K562 (cell line): ENCODE data around the gene UFSP2. TPM values are rescaled to one million over a fixed set of nuclear protein-coding genes. Genes with fewer than 3 reads are reported as not detected.

Experiments
- BACH1 ChIP-seq: fragments of 200-800 bp; sonication (Bioruptor generic); IDR thresholded peaks from 2 replicates; pipeline ENCODE4 v1.6.1; 2016; ENCODE audit warnings: missing genetic modification characterization, missing compliant biosample characterization
- ETV1 ChIP-seq: fragments of 450-650 bp; conservative IDR thresholded peaks from 2 replicates; pipeline ENCODE4 v1.6.1; 2016; ENCODE audit warnings: missing genetic modification characterization, control low read depth, low read depth, missing compliant biosample characterization
- ETV6 ChIP-seq, 3 experiments: fragments of 150-350 bp in 1 of 3; sonication (generic) in 1 of 3; formaldehyde crosslinking in 1 of 3; IDR thresholded peaks; 2 replicates each; pipeline versions ENCODE4 v1.6.1 to v1.8.0; 2014 to 2022; ENCODE audit warnings: borderline replicate concordance in 2 of 3, low read depth in 2 of 3, antibody characterized with exemption in 1 of 3, low read length in 1 of 3, mild to moderate bottlenecking in 1 of 3, missing genetic modification reagents in 1 of 3
- HDGF ChIP-seq: fragments of 450-650 bp; IDR thresholded peaks from 2 replicates; pipeline ENCODE4 v1.6.1; 2016
- MAFK ChIP-seq: IDR thresholded peaks from 2 replicates; pipeline ENCODE4 v1.6.1; 2011; ENCODE audit warnings: low read length, improper control_type of control experiment
- PCBP2 ChIP-seq: fragments of 200-400 bp; formaldehyde crosslinking; IDR thresholded peaks from 2 replicates; pipeline ENCODE4 v1.6.1; 2018; ENCODE audit warnings: low read length, low read depth, mild to moderate bottlenecking, moderate library complexity; ENCODE audit not compliant: poor library complexity, severe bottlenecking
- SMARCE1 ChIP-seq: fragments of 450-650 bp; IDR thresholded peaks from 2 replicates; pipeline ENCODE4 v1.7.1; 2016; ENCODE audit warnings: mild to moderate bottlenecking
- ZC3H11A ChIP-seq: IDR thresholded peaks from 2 replicates; pipeline ENCODE4 v1.6.1; 2012; ENCODE audit warnings: low read depth, low read length, improper control_type of control experiment
- ZEB2 ChIP-seq: fragments of 450-650 bp; IDR thresholded peaks from 2 replicates; pipeline ENCODE4 v1.6.1; 2016
- ZNF140 ChIP-seq: fragments of 250-450 bp; sonication (Bioruptor Pico); IDR thresholded peaks from 2 replicates; pipeline ENCODE4 v1.8.0; 2021; ENCODE audit warnings: moderate library complexity, mild to moderate bottlenecking, inconsistent platforms
- ZNF165 ChIP-seq: fragments of 250-450 bp; sonication (Bioruptor Pico); IDR thresholded peaks from 2 replicates; pipeline ENCODE4 v1.4.0; 2020; ENCODE audit warnings: borderline replicate concordance
- ZNF316 ChIP-seq: fragments of 450-650 bp; IDR thresholded peaks from 2 replicates; pipeline ENCODE4 v1.6.1; 2016
- ZSCAN32 ChIP-seq: fragments of 450-650 bp; formaldehyde crosslinking; IDR thresholded peaks from 2 replicates; pipeline ENCODE4 v1.4.0; 2020; ENCODE audit warnings: mild to moderate bottlenecking, moderate library complexity
- polyA plus RNA-seq, 8 experiments: library from polyadenylated mRNA; depleted of rRNA in 4 of 8; stranded (reverse) in 5 of 8; unstranded in 3 of 8; fragments of >200 nt; fragmentation: Nextera tagmentation in 2 of 8; fragmentation: Illumina TruSeq in 1 of 8; extraction: Ambion mirVana in 2 of 8; extraction: Trizol in 1 of 8; gene quantifications; 2 replicates each; pipeline versions ENCODE4 v1.2.1 to v1.2.3, GENCODE V29; 2011 to 2014; ENCODE audit warnings: inconsistent platforms in 1 of 8, missing spikeins in 1 of 8
- total RNA-seq, 7 experiments: library from RNA; depleted of rRNA in 6 of 7; stranded (reverse); fragments of >200 nt in 6 of 7; fragmentation: Illumina TruSeq in 2 of 7; extraction: Trizol in 2 of 7; gene quantifications; 2 replicates each; pipeline versions ENCODE4 v1.2.1 to v1.2.3, GENCODE V29; 2011 to 2021; ENCODE audit warnings: low replicate concordance in 1 of 7
- TF ChIP-seq, protein P1 (sequence below): sonication (generic); formaldehyde crosslinking; IDR thresholded peaks from 2 replicates; pipeline ENCODE4 v1.4.0; 2020; ENCODE audit warnings: mild to moderate bottlenecking, missing genetic modification reagents
- TF ChIP-seq, protein P2 (sequence below): fragments of 250-450 bp; sonication (Bioruptor Pico); IDR thresholded peaks from 2 replicates; pipeline ENCODE4 v1.8.0; 2022; ENCODE audit warnings: moderate library complexity, mild to moderate bottlenecking, inconsistent platforms
- TF ChIP-seq, protein P3 (sequence below): fragments of 250-450 bp; sonication (Bioruptor Pico); IDR thresholded peaks from 2 replicates; pipeline ENCODE4 v1.6.1; 2021; ENCODE audit warnings: mild to moderate bottlenecking
- TF ChIP-seq, protein P4 (sequence below): fragments of 250-450 bp; sonication (Bioruptor Pico); IDR thresholded peaks from 2 replicates; pipeline ENCODE4 v1.4.0; 2020
- TF ChIP-seq, protein P5 (sequence below): IDR thresholded peaks from 2 replicates; pipeline ENCODE4 v1.6.1; 2016; ENCODE audit warnings: missing genetic modification characterization, missing compliant biosample characterization
- TF ChIP-seq, protein P6 (sequence below): sonication (generic); formaldehyde crosslinking; IDR thresholded peaks from 2 replicates; pipeline ENCODE4 v1.8.0; 2022; ENCODE audit warnings: mild to moderate bottlenecking, missing genetic modification reagents

The UFSP2 gene
- total and polyA plus RNA-seq, 9 of the 15 experiments (the other 6 are each of a cell fraction or from before 2014, with no cell fraction given): 20.1 to 55.8 (median 26.6) TPM

DNA sequence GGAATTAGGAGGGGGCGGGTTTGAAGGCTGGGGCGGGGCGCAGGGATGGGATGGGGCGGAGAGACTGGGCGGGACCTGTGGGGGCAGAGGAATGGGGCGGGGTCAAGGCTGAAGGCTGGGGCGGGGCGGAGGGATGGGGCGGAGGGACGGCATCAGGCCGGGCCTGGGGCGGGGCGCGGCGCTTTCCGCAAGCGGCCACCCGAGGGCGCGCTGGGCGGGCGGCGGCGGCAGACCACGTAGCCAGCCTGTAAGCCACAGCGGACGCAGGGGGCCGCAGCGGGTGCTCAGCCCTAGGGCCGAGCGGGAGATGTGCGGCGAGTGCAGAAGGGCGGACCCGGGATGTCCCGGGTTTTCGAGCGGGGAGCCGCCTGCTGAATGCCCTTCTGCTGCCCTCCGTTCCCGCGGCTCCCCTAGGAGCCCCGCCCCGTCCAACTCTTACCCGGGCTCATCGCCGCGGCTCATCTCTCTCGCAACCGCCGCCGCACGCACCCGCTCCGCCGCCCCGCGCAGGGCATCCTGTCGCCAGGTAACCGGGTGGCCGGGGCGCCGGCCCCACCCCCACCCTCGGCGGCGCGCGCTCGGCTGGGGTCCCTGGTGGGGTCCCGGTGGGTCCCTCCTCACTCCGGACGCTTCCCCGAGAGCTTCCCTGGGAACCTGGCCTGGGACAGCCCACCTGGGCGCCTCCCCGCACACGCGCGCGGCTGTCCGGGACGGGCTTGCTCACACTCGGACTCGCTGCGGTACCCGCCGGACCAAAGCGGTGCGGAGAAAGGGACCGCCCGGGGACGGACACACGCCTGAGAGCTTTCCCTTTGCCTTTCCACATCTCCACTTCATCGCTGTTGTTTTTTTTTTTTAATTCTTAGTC, 45.7 kb upstream of the UFSP2 start, which contains the start of gene CCDC110 (continued):
- no peak for TF ChIP-seq BACH1 (tag)
- no peak for TF ChIP-seq PCBP2
- TF ChIP-seq ZC3H11A: no peak
- TF ChIP-seq HDGF: no peak
- TF ChIP-seq, protein P1, sequence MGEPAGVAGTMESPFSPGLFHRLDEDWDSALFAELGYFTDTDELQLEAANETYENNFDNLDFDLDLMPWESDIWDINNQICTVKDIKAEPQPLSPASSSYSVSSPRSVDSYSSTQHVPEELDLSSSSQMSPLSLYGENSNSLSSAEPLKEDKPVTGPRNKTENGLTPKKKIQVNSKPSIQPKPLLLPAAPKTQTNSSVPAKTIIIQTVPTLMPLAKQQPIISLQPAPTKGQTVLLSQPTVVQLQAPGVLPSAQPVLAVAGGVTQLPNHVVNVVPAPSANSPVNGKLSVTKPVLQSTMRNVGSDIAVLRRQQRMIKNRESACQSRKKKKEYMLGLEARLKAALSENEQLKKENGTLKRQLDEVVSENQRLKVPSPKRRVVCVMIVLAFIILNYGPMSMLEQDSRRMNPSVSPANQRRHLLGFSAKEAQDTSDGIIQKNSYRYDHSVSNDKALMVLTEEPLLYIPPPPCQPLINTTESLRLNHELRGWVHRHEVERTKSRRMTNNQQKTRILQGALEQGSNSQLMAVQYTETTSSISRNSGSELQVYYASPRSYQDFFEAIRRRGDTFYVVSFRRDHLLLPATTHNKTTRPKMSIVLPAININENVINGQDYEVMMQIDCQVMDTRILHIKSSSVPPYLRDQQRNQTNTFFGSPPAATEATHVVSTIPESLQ: no peak
- TF ChIP-seq ZEB2: no peak
- TF ChIP-seq SMARCE1: no peak
- no peak for TF ChIP-seq ETV6 (IDR thresholded peaks at IDR 0.05; ENCODE audit: borderline replicate concordance in 1 of 2, low read depth in 2 of 2, low read length in 1 of 2)
- TF ChIP-seq ETV6 (CRISPR knock-in tag; IDR thresholded peaks at IDR 0.05; ENCODE audit: borderline replicate concordance): no peak
- TF ChIP-seq ZNF316: no peak
- TF ChIP-seq MAFK: no peak
- TF ChIP-seq, protein P2, sequence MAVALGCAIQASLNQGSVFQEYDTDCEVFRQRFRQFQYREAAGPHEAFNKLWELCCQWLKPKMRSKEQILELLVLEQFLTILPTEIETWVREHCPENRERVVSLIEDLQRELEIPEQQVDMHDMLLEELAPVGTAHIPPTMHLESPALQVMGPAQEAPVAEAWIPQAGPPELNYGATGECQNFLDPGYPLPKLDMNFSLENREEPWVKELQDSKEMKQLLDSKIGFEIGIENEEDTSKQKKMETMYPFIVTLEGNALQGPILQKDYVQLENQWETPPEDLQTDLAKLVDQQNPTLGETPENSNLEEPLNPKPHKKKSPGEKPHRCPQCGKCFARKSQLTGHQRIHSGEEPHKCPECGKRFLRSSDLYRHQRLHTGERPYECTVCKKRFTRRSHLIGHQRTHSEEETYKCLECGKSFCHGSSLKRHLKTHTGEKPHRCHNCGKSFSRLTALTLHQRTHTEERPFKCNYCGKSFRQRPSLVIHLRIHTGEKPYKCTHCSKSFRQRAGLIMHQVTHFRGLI (CRISPR knock-in tag): no peak
- TF ChIP-seq, protein P3, sequence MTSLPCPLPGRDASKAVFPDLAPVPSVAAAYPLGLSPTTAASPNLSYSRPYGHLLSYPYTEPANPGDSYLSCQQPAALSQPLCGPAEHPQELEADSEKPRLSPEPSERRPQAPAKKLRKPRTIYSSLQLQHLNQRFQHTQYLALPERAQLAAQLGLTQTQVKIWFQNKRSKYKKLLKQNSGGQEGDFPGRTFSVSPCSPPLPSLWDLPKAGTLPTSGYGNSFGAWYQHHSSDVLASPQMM (CRISPR knock-in tag): no peak
- TF ChIP-seq, protein P4, sequence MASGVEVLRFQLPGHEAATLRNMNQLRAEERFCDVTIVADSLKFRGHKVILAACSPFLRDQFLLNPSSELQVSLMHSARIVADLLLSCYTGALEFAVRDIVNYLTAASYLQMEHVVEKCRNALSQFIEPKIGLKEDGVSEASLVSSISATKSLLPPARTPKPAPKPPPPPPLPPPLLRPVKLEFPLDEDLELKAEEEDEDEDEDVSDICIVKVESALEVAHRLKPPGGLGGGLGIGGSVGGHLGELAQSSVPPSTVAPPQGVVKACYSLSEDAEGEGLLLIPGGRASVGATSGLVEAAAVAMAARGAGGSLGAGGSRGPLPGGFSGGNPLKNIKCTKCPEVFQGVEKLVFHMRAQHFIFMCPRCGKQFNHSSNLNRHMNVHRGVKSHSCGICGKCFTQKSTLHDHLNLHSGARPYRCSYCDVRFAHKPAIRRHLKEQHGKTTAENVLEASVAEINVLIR (CRISPR knock-in tag): no peak
- no peak for TF ChIP-seq ETV1 (tag)
- TF ChIP-seq ZNF165 (CRISPR knock-in tag): no peak
- TF ChIP-seq ZSCAN32 (CRISPR knock-in tag): no peak
- TF ChIP-seq, protein P5, sequence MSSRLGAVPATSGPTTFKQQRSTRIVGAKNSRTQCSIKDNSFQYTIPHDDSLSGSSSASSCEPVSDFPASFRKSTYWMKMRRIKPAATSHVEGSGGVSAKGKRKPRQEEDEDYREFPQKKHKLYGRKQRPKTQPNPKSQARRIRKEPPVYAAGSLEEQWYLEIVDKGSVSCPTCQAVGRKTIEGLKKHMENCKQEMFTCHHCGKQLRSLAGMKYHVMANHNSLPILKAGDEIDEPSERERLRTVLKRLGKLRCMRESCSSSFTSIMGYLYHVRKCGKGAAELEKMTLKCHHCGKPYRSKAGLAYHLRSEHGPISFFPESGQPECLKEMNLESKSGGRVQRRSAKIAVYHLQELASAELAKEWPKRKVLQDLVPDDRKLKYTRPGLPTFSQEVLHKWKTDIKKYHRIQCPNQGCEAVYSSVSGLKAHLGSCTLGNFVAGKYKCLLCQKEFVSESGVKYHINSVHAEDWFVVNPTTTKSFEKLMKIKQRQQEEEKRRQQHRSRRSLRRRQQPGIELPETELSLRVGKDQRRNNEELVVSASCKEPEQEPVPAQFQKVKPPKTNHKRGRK (tag): no peak
- TF ChIP-seq, protein P6, sequence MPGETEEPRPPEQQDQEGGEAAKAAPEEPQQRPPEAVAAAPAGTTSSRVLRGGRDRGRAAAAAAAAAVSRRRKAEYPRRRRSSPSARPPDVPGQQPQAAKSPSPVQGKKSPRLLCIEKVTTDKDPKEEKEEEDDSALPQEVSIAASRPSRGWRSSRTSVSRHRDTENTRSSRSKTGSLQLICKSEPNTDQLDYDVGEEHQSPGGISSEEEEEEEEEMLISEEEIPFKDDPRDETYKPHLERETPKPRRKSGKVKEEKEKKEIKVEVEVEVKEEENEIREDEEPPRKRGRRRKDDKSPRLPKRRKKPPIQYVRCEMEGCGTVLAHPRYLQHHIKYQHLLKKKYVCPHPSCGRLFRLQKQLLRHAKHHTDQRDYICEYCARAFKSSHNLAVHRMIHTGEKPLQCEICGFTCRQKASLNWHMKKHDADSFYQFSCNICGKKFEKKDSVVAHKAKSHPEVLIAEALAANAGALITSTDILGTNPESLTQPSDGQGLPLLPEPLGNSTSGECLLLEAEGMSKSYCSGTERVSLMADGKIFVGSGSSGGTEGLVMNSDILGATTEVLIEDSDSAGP (CRISPR knock-in tag): no peak
- TF ChIP-seq ZNF140 (CRISPR knock-in tag): no peak
